HG02938 (cell line): Measurements from ENCODE around the gene CUX1.
"Not testable (repeated sequence)": the region's sequence is repeated elsewhere in the genome, so short reads cannot be mapped to it uniquely, and the experiment has no call there.

Source experiments
- ATAC-seq: cut with Tn5 transposase; IDR thresholded peaks from one replicate; pipeline ENCODE4 v1.9.1; 2021; ENCODE audit warnings: mild to moderate bottlenecking, moderate library complexity; ENCODE audit not compliant: unreplicated experiment

CUX1 gene

DNA sequence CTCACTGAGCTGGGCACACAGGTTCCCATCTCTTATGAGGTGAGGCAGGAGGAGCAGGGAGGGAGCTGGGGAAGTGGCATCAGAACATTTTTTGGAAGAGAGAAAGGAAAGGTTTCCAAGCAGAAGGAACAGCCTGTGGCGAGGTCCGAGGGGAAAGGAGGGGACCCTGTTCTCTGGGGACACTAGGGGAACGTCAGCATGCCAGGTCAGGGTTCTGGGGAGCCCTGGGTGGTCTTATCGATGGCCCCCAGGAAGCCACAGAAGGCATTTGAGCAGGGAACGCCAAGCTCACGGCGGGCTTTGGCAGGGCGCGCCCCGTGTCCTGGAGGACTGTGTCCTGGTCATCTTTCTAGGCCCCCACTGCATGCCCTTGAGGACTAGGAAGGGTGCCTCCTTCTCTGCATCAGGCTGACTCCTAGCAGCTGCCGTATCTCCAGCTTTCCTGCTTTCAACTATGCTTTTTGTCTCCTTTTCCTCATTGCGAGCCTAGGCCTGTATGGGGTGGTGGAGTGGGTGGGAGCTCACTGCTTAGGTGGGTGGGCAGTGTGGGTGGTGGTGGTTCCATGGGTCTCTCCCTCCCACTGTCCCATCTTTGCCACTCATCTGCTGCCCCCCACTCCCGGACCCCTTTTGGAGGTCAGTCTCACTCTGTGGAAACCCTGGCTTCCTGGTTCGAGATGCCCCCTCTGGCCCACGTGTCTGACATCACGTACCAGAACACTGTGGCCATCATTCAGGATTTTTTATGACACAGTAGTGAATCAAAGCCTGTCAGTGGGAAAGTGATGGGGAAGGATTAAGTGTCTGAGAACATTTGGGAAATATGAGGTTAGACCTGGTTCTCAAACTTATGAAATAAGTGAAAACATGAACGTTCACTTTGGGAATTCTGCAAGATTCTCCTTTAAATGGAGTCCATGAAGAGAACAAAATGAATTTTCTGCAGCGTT, 89.1 kb downstream of the CUX1 start:
- no peak for ATAC-seq

- no peak for ATAC-seq
Observed at GRCh38 chr7:101910991-101911799, 93.8 kb downstream of the CUX1 start.

DNA sequence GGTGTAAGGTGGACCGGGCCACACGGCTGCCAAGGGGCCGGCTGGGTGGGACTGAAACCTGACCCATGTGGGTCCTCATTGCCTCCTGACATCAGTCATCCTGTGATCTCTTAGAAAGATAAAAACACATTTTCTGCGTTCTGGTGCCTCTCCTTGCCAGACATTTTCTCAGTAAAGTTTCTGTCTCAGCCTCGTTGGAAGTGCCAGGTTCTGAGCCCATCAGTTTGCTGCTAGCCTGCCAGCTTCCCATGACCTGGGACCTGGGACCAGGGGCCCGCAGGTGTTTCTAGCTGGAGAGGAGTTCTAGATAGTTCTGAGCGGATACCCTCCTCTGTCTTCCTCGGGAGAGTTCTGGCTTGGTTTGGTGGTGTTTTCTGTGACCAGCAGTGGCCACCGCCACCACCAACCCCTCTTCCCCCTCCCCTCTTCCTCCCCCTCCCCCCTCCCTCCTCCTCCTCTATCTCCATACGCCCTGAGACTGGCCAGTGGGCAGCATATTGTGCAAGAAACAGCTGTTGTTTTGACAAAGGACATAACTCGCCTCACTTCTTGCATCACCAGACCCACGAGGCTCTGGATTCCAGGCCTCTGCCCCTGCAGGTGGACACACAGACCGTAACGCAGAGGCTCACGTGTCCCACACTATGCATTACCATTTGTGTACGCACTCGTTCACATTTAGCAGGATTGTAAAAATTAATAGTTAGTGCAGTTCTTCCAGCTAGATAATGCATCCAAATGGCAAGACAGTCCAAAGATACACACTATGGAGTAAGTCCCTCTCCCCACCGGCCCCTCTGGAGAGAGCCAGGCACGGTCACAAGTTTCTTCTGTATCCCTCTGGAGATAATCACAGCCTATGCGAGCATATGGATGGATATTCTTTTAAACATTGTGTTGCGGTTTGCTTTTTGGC, 94.6 kb downstream of the CUX1 start:
- no peak for ATAC-seq

DNA sequence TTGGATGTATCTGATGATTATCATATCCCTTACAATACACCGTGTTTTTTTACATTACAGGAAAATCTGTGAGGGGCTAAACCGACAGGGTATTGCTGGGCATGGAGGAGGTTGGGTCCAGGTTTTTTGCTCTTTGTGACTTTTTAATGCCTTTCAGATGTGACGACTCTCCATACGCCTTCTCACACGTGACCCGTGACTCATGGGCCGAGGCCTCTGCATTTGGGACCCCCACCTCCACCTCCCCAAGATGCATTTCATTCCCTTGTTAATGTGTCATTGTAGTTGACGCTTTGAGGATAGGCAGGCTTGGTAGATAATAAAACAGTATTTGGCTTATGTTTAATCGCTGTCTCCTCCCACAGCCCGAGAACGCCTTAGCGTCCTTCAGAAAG, 95.3 kb downstream of the CUX1 start:
- no peak for ATAC-seq

DNA sequence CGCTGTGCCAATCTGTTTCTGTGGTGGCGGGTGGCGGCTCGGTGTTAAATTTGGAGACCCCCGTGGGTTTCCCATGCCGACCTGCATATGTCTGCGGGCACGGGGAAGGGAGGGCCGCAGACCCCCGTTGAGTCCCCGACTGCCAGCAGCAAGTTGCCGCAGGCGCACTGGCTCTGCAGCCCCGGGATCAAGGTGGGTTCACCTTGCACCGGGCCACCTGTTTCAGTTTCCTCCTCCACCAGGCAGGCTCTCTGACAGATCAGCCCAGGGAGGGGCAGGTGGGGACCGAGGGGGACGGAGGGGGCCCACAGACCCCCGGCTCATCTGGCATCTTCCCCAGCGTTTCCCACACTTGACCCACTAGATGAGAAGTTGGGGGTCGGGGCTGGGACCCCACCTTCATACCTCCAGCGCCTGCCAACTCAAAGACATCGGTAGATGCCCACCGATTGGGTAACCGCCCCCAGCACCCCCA, 95.9 kb downstream of the CUX1 start:
- no peak for ATAC-seq

DNA sequence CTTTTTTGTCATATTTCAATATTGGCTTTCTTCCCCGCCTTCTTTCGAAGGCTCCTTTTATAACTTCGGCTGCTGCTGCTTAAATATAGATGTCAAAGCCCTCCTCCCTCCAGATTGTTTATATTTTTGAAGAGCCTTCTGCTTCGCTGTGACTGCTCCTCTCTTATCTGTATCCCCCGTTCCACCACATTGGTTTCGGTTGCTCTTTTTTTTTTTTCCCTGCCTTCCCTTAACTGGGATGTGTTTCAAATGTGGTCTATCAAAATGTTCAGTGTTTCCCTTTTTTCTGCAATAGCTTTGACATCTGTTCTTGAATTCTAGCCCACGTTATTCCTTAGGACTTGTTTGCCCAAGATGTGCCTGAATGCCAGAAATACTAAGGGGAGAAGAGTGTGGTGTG, 96.4 kb downstream of the CUX1 start:
- no peak for ATAC-seq

DNA sequence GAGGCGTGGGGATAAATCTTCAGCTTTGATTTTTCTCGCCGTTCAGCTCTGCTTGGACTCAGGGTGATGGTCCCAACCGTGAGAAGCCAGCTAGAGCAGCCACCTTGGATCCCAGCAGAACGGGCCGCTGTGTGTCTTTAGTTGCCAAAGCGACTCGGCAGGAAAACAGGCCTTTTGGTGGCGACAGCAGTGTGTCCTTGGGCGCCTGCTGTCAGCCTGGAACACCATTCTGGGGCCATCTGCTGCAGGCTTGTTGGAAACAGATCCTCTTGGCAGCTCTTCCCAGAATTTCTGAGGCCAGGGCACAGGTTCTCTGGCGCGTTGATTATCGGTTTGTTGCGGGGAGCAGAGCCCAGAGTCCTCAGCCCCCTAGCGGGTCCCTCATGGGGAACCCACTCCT, 97.6 kb downstream of the CUX1 start:
- ATAC-seq = no peak

GRCh38 chr7:101916041-101916800, 98.8 kb downstream of the CUX1 start:
- no peak for ATAC-seq

DNA sequence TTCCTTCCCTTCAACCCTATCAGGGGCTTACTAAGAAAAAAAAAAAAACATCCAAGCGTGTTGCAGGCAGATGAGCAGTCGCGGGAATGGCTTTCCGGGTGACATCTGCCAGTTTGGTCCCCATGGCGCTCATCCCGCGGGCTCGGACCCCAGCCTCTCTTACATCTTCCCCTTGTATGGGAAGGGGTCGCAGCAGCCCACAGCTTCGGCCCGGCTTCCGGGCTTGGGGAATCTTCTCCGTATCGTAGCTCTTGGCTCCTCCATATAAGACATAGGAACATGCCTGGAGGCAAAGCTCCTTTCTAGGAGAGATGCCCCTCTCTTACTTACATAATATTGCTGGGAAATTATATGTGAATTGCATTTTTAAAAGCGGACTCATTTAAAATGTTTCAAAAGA, 99.5 kb downstream of the CUX1 start:
- no peak for ATAC-seq

- no peak for ATAC-seq
Observed at GRCh38 chr7:101917566-101917965, 100.1 kb downstream of the CUX1 start.

DNA sequence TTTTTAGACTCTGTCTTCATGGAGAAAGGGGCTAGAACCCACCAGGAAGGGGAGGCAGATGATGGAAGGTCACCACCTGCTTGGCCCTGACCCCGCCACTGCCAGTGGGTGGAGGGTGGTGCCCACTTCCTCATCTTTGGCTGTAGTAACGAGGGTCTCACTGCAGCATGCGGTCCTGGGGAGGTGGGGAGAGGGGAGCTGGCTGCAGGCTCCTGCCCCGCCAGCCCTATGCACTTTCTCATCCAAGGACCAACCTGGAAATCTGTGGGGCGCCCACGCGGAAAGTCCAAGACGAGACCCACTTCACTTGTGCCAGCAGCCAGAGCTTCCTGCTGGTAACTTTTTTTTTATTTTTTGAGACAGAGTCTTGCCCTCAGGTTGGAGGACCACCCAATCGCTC, 101.0 kb downstream of the CUX1 start:
- ATAC-seq = no peak

DNA sequence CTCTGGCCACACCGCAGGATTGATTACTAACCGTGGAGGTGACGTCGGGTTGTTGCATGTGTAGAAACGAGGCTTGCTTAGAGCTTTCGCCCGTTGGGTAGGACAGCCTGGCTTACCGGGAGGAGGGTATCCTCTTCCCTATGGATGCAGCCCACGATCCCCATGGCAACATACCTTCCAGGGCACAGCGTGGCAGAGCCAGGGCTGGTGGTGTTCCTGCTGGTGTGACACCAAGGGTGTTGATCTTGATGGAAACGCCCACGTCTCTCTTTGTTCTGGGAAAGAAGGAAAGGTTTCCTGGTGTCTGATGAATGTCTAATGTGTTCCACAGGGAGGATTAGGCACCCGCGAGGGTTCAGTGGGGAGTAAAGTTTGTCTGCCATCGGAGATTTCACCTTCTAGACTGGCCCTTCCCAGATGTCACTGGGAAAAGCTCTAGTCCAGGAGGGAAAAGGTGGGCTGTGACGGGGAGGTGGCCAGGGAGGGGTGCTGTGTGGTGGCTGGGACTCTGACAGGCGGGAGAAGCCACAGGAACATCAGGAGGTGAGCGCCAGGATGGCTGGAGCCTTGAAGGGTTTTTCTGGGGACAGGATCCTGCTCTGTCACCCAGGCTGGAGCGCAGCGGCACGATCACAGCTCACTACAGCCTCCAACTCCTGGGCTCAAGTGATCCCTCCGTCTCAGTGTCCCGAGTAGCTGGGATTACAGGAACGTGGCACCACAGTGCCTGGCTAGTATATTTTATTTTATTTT, 102.1 kb downstream of the CUX1 start:
- no peak for ATAC-seq

GRCh38 chr7:101921061-101921460, 103.6 kb downstream of the CUX1 start:
- no peak for ATAC-seq

- not testable (repeated sequence) for ATAC-seq
Observed at GRCh38 chr7:101921546-101922489, 104.4 kb downstream of the CUX1 start.

DNA sequence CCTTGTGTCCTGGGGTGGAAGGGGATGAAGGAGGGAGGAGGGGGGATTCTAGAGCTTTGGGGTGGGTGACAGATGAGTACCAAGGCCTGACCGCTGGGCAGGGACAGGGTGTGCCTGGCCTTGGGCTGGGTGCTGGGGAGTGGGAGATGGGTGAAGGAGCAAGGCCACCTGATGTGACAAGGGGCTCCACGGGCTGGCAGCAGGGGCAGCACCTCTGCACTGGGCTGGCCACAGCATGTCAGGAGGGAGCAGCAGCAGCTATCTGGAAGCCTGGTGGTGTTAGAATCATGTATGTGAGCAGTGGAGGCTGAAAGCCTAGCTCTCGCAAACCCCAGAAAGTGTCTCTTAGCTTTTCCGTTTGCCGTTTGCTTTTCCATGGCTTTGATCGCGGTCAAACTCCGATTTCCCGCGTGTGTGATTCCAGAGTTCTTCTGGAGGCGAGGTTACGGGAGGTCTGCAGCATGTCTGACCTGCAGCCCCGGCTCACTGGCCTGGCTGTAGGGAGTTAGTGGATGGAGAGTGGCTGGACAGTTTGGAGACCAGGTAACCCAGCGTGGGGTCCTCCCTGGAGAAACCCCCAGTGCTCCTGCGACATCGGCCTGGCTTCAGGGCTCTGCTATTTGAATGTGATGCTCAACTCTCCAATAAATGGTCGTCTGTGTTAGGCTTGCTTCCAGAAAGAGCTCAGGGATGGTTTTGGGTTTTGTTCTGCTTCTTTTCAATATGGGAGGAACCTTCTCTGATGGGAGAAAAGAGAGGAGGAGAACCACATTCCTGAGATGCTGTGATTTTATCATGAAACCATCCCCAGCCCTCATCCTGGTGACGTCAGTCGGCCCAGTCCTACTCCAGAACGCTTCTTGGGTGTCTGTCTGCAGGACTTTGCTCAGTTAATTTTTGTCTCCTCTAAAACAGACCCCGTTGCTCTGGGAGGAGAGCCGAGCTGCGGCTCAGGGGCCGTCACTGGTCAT, 105.5 kb downstream of the CUX1 start:
- no peak for ATAC-seq

- ATAC-seq = no peak
Observed at GRCh38 chr7:101923602-101923985, 106.2 kb downstream of the CUX1 start.

- ATAC-seq = no peak
Observed at GRCh38 chr7:101924171-101924570, 106.7 kb downstream of the CUX1 start.
